Measurements from ENCODE around the gene RASSF8.

- TF ChIP-seq CREB1 (IDR thresholded peaks at IDR 0.05; ENCODE audit: low read depth): no peak
- no peak for TF ChIP-seq NFIC (IDR thresholded peaks at IDR 0.05)
- TF ChIP-seq CEBPB (IDR thresholded peaks at IDR 0.05): no peak
- TF ChIP-seq EP300 (IDR thresholded peaks at IDR 0.05; ENCODE audit: borderline replicate concordance): no peak
- TF ChIP-seq TCF12 (IDR thresholded peaks at IDR 0.05; ENCODE audit: low read depth): no peak
- TF ChIP-seq TAF1 (IDR thresholded peaks at IDR 0.05; ENCODE audit: low read depth): no peak
- TF ChIP-seq YY1 (IDR thresholded peaks at IDR 0.05; ENCODE audit: low read depth): no peak
- no peak for TF ChIP-seq MAX (IDR thresholded peaks at IDR 0.05)
- TF ChIP-seq REST (IDR thresholded peaks at IDR 0.05; ENCODE audit: low read depth): no peak
These were observed 60.4 kb downstream of the RASSF8 start for GRCh38 chr12:26018926-26019325.

Measured in Ishikawa (cell line).